Prostate gland (tissue), 2 donors: ENCODE results near the gene VPS41.

Experiments used
- CTCF ChIP-seq, 4 experiments: fragments of 200-600 bp in 2 of 4; fragments of 450-650 bp in 2 of 4; sonication (generic) in 2 of 4; IDR thresholded peaks; 1 replicate in 3 of 4; 2 replicates in 1 of 4; pipeline ENCODE4 v1.5.1; 2016 to 2019; ENCODE audit warnings: antibody characterized with exemption in 4 of 4, mild to moderate bottlenecking in 2 of 4, moderate library complexity in 2 of 4
- POLR2A ChIP-seq: fragments of 450-650 bp; IDR thresholded peaks from one replicate; pipeline ENCODE4 v1.6.1; 2016; ENCODE audit warnings: antibody characterized with exemption, mild to moderate bottlenecking

- no peak for TF ChIP-seq CTCF (IDR thresholded peaks at IDR 0.05)
- TF ChIP-seq POLR2A, result no peak
Measured at GRCh38 chr7:38916396-38916795, 7.4 kb upstream of the VPS41 start.
